GM18526 (cell line): ENCODE results near the gene UCP1.

Source experiments
- POLR2A ChIP-seq: IDR thresholded peaks from 3 replicates; pipeline ENCODE4 v1.6.1; 2011; ENCODE audit not compliant: insufficient read length; ENCODE audit errors: extremely low read depth

UCP1 gene

GRCh38 chr4:140568507-140569306 is at the start of gene UCP1:
TSS of gene UCP1 (minus strand) at chr4:140568961. CDS start at chr4:140568729, 232 bp downstream.
- TF ChIP-seq POLR2A, result no peak

GRCh38 chr4:140617499-140618248 is 48.9 kb upstream of the UCP1 start:
- no peak for TF ChIP-seq POLR2A

GRCh38 chr4:140615451-140615850 is 46.7 kb upstream of the UCP1 start:
- TF ChIP-seq POLR2A, result no peak

GRCh38 chr4:140612357-140612756 is 43.6 kb upstream of the UCP1 start:
- no peak for TF ChIP-seq POLR2A

- TF ChIP-seq POLR2A, result no peak
Measured at GRCh38 chr4:140611854-140612253, 43.1 kb upstream of the UCP1 start.

GRCh38 chr4:140609548-140610425 is 41.0 kb upstream of the UCP1 start:
- TF ChIP-seq POLR2A, result no peak

- no peak for TF ChIP-seq POLR2A
Measured at GRCh38 chr4:140607852-140608251, 39.1 kb upstream of the UCP1 start.

GRCh38 chr4:140604544-140604943 is 35.8 kb upstream of the UCP1 start:
- no peak for TF ChIP-seq POLR2A

- no peak for TF ChIP-seq POLR2A
Measured at GRCh38 chr4:140603286-140603685, 34.5 kb upstream of the UCP1 start.

GRCh38 chr4:140602714-140603113 is 34.0 kb upstream of the UCP1 start:
- no peak for TF ChIP-seq POLR2A

GRCh38 chr4:140600408-140600807 is 31.6 kb upstream of the UCP1 start:
- no peak for TF ChIP-seq POLR2A

- no peak for TF ChIP-seq POLR2A
Measured at GRCh38 chr4:140595065-140595464, 26.3 kb upstream of the UCP1 start.

- no peak for TF ChIP-seq POLR2A
Measured at GRCh38 chr4:140584439-140584838, 15.7 kb upstream of the UCP1 start.

GRCh38 chr4:140581078-140581477 is 12.3 kb upstream of the UCP1 start:
- no peak for TF ChIP-seq POLR2A

GRCh38 chr4:140579278-140579677 is 10.5 kb upstream of the UCP1 start:
- no peak for TF ChIP-seq POLR2A

GRCh38 chr4:140575489-140575888 is 6.7 kb upstream of the UCP1 start:
- no peak for TF ChIP-seq POLR2A

- no peak for TF ChIP-seq POLR2A
Measured at GRCh38 chr4:140571620-140572019, 2.9 kb upstream of the UCP1 start.
